ENCODE results near the gene DBH.

DBH gene

GRCh38 chr9:133635533-133636531, at the start of gene DBH:
DBH (plus strand) TSS chr9:133636363; CDS start chr9:133636372, 9 bp downstream.
- no peak for DNase-seq (ENCODE audit: low spot score)

- DNase-seq (ENCODE audit: low spot score) = no peak
Observed at GRCh38 chr9:133587051-133587450, 49.1 kb upstream of the DBH start.

GRCh38 chr9:133587466-133587865, 48.7 kb upstream of the DBH start:
- DNase-seq (ENCODE audit: low spot score) = no peak

- DNase-seq (ENCODE audit: low spot score) = no peak
Observed at GRCh38 chr9:133589454-133590227, 46.5 kb upstream of the DBH start.

- DNase-seq (ENCODE audit: low spot score) = no peak
Observed at GRCh38 chr9:133590231-133590855, 45.8 kb upstream of the DBH start.

GRCh38 chr9:133591116-133591910, 44.9 kb upstream of the DBH start:
- DNase-seq (ENCODE audit: low spot score) = no peak

- no peak for DNase-seq (ENCODE audit: low spot score)
Observed at GRCh38 chr9:133591985-133592384, 44.2 kb upstream of the DBH start.

GRCh38 chr9:133592731-133593409, 43.3 kb upstream of the DBH start:
- DNase-seq (ENCODE audit: low spot score) = no peak

GRCh38 chr9:133593587-133594253, 42.4 kb upstream of the DBH start:
- DNase-seq (ENCODE audit: low spot score) = no peak

- no peak for DNase-seq (ENCODE audit: low spot score)
Observed at GRCh38 chr9:133594310-133594709, 41.9 kb upstream of the DBH start.

- no peak for DNase-seq (ENCODE audit: low spot score)
Observed at GRCh38 chr9:133595910-133596309, 40.3 kb upstream of the DBH start.

- no peak for DNase-seq (ENCODE audit: low spot score)
Observed at GRCh38 chr9:133597316-133597957, 38.7 kb upstream of the DBH start.

GRCh38 chr9:133598978-133599377, 37.2 kb upstream of the DBH start:
- DNase-seq (ENCODE audit: low spot score) = no peak

- no peak for DNase-seq (ENCODE audit: low spot score)
Observed at GRCh38 chr9:133599470-133600173, 36.5 kb upstream of the DBH start.

GRCh38 chr9:133600739-133601138, 35.4 kb upstream of the DBH start:
- no peak for DNase-seq (ENCODE audit: low spot score)

- no peak for DNase-seq (ENCODE audit: low spot score)
Observed at GRCh38 chr9:133601746-133602145, 34.4 kb upstream of the DBH start.

GRCh38 chr9:133602277-133602676, 33.9 kb upstream of the DBH start:
- DNase-seq (ENCODE audit: low spot score) = no peak

- DNase-seq (ENCODE audit: low spot score) = no peak
Observed at GRCh38 chr9:133603135-133603927, 32.8 kb upstream of the DBH start.

- DNase-seq (ENCODE audit: low spot score) = no peak
Observed at GRCh38 chr9:133604214-133604613, 31.9 kb upstream of the DBH start.

Data from HuH-7 (cell line).